Astrocyte of the cerebellum (primary cell): ENCODE measurements around the gene HOXC13.

Experiments used
- DNase-seq: peaks from one replicate; pipeline ENCODE4 v3.0.0-alpha.2; 2011; ENCODE audit warnings: low read depth
- H3K4me3 ChIP-seq: 2 replicates; pipeline ENCODE4 v1.5.1; 2011; ENCODE audit warnings: mild to moderate bottlenecking, low read depth, low read length, moderate library complexity
- in situ Hi-C: cut with HindIII; loops from 2 replicates; pipeline ENCODE4 v1.10.0; 2017; ENCODE audit warnings: low sequenced_read_pairs
- TF ChIP-seq, protein P1 (sequence below): IDR thresholded peaks from 2 replicates; pipeline ENCODE4 v1.5.1; 2012; ENCODE audit warnings: low read length, low read depth, moderate library complexity, mild to moderate bottlenecking; ENCODE audit errors: missing control alignments

HOXC13 gene

DNA sequence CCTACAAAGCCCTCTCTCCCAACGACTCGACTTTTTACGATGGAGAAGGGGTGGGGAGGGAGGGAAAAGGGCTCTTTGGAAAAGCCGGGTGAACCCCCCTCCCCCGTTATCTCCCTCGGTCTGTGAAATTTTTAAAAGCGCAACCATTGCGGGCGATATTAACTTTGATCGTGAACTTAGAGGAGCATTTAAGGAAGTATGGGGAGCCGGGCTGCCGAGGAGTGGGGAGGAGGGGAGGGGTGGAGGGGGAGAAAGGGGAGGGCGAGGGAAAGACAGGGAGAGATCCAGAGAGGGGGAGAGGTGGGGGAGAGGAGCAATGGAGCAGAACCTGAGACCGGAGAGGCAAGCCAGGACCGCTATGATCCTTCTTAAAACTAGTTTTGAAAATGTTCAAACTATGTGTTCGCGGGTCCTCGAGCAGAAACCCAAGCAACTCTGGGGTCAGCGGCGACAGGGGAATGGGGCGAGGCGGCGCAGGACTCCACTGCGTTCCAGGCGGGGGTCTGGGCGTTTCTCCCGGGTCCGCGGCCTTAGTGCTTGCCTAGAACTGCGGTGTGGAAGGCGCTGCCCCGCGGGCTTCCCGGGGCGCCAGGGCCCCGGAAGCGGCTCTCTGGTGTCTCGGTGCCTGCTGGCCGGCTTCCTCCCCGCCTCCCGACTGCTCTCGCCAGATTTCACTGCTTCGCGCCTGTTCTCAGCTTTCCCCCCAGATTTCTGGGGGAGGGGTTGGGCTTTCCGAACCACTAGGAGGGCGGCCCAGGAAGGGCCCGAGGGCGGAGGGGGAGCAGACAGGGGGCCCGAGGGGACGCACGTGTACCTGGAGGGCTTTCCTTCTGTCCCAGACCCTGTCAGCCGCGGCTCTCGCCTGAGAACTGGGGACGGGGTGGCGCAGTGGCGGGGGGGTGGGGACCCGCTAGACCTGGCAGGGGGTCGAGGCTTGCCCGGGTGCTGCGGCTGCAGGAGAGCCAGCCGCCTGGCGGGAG lies 35.7 kb downstream of the HOXC13 start, which contains the start of gene HOTAIR:
Gene HOTAIR, minus strand, starts transcription at position 871 of the 980 bp plus-strand sequence.
- in situ Hi-C loops = no loop called here
- TF ChIP-seq, protein P1, sequence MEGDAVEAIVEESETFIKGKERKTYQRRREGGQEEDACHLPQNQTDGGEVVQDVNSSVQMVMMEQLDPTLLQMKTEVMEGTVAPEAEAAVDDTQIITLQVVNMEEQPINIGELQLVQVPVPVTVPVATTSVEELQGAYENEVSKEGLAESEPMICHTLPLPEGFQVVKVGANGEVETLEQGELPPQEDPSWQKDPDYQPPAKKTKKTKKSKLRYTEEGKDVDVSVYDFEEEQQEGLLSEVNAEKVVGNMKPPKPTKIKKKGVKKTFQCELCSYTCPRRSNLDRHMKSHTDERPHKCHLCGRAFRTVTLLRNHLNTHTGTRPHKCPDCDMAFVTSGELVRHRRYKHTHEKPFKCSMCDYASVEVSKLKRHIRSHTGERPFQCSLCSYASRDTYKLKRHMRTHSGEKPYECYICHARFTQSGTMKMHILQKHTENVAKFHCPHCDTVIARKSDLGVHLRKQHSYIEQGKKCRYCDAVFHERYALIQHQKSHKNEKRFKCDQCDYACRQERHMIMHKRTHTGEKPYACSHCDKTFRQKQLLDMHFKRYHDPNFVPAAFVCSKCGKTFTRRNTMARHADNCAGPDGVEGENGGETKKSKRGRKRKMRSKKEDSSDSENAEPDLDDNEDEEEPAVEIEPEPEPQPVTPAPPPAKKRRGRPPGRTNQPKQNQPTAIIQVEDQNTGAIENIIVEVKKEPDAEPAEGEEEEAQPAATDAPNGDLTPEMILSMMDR = no peak
- no peak for DNase-seq
- H3K4me3 ChIP-seq = no peak within 1 kb of the TSS

GRCh38 chr12:53975064-53975471 lies 36.4 kb downstream of the HOXC13 start:
- no peak for DNase-seq
- H3K4me3 ChIP-seq = no peak overlapping the region
- in situ Hi-C loops = no loop called here
- TF ChIP-seq, protein P1 = no peak

- in situ Hi-C loops = no loop called here
- TF ChIP-seq, protein P1 = no peak
- no peak for DNase-seq
- H3K4me3 ChIP-seq = no peak overlapping the region
These were observed 37.0 kb downstream of the HOXC13 start for GRCh38 chr12:53975479-53976152.

DNA sequence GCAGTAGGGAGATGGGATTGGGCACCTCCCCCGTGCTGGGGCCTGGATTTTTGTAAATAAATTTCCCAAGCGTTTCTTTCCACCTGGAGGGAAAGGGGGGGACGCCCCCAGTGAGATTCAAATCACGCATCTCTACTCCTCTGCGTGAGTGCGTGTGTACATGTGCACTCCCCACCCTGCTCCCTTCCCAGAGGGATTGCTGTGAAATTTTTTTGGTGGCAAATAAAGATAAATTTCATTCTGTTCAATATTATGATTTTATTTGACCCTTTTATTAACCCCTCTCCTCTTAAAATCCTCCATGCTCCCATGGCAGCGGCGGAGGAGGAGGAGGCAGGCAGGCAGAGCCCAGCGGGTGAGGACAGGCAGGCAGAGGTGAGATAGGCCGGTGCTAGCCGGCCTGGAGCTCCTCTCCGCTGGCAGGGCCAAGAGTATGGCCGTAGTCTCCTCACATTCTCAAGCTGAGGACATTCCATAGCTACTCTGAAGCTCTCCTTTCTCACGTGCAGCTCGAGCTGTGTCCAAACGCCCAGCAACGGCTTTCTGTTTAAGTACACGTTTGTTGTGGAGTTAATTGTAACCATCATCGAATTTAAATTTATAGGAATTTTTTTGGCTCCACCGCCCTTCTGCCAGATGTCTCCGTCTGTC lies 37.7 kb downstream of the HOXC13 start:
- TF ChIP-seq, protein P1 = no peak
- no peak for DNase-seq
- in situ Hi-C loops = no loop called here
- H3K4me3 ChIP-seq = no peak overlapping the region

- H3K4me3 ChIP-seq = no peak overlapping the region
- TF ChIP-seq, protein P1 = no peak
- in situ Hi-C loops = no loop called here
- no peak for DNase-seq
These were observed 38.4 kb downstream of the HOXC13 start for GRCh38 chr12:53976823-53977595.
